Heart left ventricle (tissue), 16 donors: ENCODE data around the gene ITGA2. TPM values are rescaled to one million over a fixed set of nuclear protein-coding genes. Genes with fewer than 3 reads are reported as not detected.
A peak's percentile ranks its signal among the peaks of the same experiment; 100 is the strongest.

ENCODE experiments used
- ATAC-seq, 4 donors: fragments of 200-7000 bp; cut with Tn5 transposase; one replicate each; pipeline ENCODE4 v1.9.1; 2020 to 2022; ENCODE audit warnings: moderate library complexity in 4 of 4, mild to moderate bottlenecking in 3 of 4, moderate number of reproducible peaks in 1 of 4
- DNase-seq, 5 donors: peaks; one replicate each; pipeline ENCODE4 v3.0.0-alpha.2; 2020
- H3K27ac ChIP-seq, 12 donors: fragments of 200-600 bp; sonication (generic) in 4 of 12; one replicate each; pipeline versions ENCODE4 v1.5.0 to v1.8.0; 2016 to 2022; ENCODE audit warnings: mild to moderate bottlenecking in 2 of 12
- H3K27me3 ChIP-seq, 9 donors: fragments of 200-600 bp; sonication (generic) in 2 of 9; one replicate each; pipeline versions ENCODE4 v1.5.1 to v1.8.0; 2016 to 2022; ENCODE audit warnings: mild to moderate bottlenecking in 3 of 9
- H3K36me3 ChIP-seq, 9 donors: fragments of 200-600 bp; sonication (generic) in 2 of 9; one replicate each; pipeline versions ENCODE4 v1.5.0 to v1.8.0; 2018 to 2022; ENCODE audit warnings: mild to moderate bottlenecking in 2 of 9
- H3K4me1 ChIP-seq, 12 donors: fragments of 200-600 bp; sonication (generic) in 4 of 12; one replicate each; pipeline versions ENCODE4 v1.5.0 to v1.8.0; 2016 to 2022; ENCODE audit warnings: mild to moderate bottlenecking in 3 of 12
- H3K4me3 ChIP-seq, 12 donors: fragments of 200-600 bp; sonication (generic) in 4 of 12; one replicate each; pipeline versions ENCODE4 v1.5.0 to v1.8.0; 2017 to 2022; ENCODE audit warnings: mild to moderate bottlenecking in 9 of 12, moderate library complexity in 4 of 12
- H3K9me3 ChIP-seq, 12 donors: fragments of 200-600 bp; sonication (generic) in 4 of 12; one replicate each; pipeline versions ENCODE4 v1.5.0 to v1.8.0; 2016 to 2022; ENCODE audit warnings: mild to moderate bottlenecking in 1 of 12
- CTCF ChIP-seq, 12 donors: fragments of 200-600 bp; sonication (generic) in 4 of 12; IDR thresholded peaks; one replicate each; pipeline versions ENCODE4 v1.5.0 to v1.8.0; 2018 to 2022; ENCODE audit warnings: antibody characterized with exemption in 12 of 12, mild to moderate bottlenecking in 5 of 12
- POLR2A ChIP-seq, 2 donors: fragments of 450-650 bp; IDR thresholded peaks; one replicate each; pipeline ENCODE4 v1.6.1; 2017; ENCODE audit warnings: antibody characterized with exemption in 2 of 2, mild to moderate bottlenecking in 2 of 2, moderate library complexity in 2 of 2
- WGBS, 4 donors: extraction: QIAGEN DNeasy Blood & Tissue Kit in 2 of 4; methylation state at CpG; one replicate each; pipeline versions ENCODE4 v1.1.5 to v1.1.7; 2013 to 2018; 5-methylcytosine and 5-hydroxymethylcytosine counted together
- intact Hi-C, 10 donors: fragments of 100-400 bp; cut with DNase I; formaldehyde crosslinking; loops; one replicate each; pipeline versions ENCODE4 v1.11.1 to v1.14.2; 2022
- polyA plus RNA-seq, 2 donors: library from polyadenylated mRNA; stranded (reverse); fragments of 200-250 nt; gene quantifications; one replicate each; pipeline ENCODE4 v1.2.3, GENCODE V29; 2013
- total RNA-seq, 9 donors: library from RNA; depleted of rRNA in 2 of 9; stranded (reverse); fragments of >200 nt in 2 of 9; fragmentation: NEBNext Ultra II Directional in 3 of 9; extraction: Animal tissue kit (Norgen Biotek cat#: 25700) in 3 of 9; gene quantifications; one replicate each; pipeline versions ENCODE4 v1.1.0 to v1.2.4, GENCODE V29; 2016 to 2023
- donor health status: ischemic (EF 13 %, LVEDD 7.1; RV severe dilation, severe dysfunction).
- donor health status: healthy with polysubstance abuse.
- donor health status: DM: no; HTN: yes; CAD: no.
- donor health status: DM: no; HTN: no; CAD: no.
- donor health status: ischemic (EF 25% LVEDD 6.9; RV normal size, moderate dysfunction).
- donor health status: ischemic (EF 25% LVEDD 5.7; RV mildly dilated, moderate dysfunction).
- donor health status: healthy.
- donor health status: DM: yes; HTN: yes; CAD: no.
- donor health status: ischemic (EF 35%, LVEDD 5.7; RV mildly dilated, moderate dysfunction).
- donor health status: nonischemic (EF 11% LVEDD 7.7; RV severe dilation, severe dysfunction).
- donor health status: DM: yes; HTN: yes; CAD: no.
- donor health status: PGD.
- donor health status: ischemic (EF 29% LVEDD 5.4; RV normal size, mild dysfunction).
- donor health status: nonischemic (EF 23%, LVEDD 6.1; RV moderate dilation, normal function).

Gene ITGA2
- total and polyA plus RNA-seq, 11 donors, result 0.23 to 10.7 (median 1.00) TPM

- Histone ChIP-seq H3K4me1 (peaks cover 0 to 22% (median 10%) of the 10 kb centered on the region in 12 donors), H3K27ac (peak overlapping the region in 6 of 12 donors; percentile 9 to 45 (median 18)), H3K9me3 (no peaks in the 10 kb centered on the region), H3K36me3 (no peaks in the 10 kb centered on the region), H3K4me3 (peak overlapping the region; percentile 27 to 74 (median 62)), H3K27me3 (peaks cover 0 to 9% (median 0%) of the 10 kb centered on the region in 9 donors)
- TF ChIP-seq CTCF (IDR thresholded peaks at IDR 0.05), result no peak
- TF ChIP-seq POLR2A (IDR thresholded peaks at IDR 0.05), result no peak
- intact Hi-C loops, result loop anchor here in 2 of 10 donors (5.0 to 10.0 kb wide), 2 partner anchors 39 to 46 kb away; no protein-coding TSS in a partner anchor
- WGBS, 4 donors, result 12 to 21% (median 18%) methylated on average over 14 to 16 of the region's 16 CpGs
- no peak for DNase-seq
- ATAC-seq, result peak in 2 of 4 donors; percentile 32 to 47
Observed at GRCh38 chr5:52988335-52989024, 672 bp upstream of the ITGA2 start.

- peaks cover 0 to 22% (median 10%) of the 10 kb centered on the region in 12 donors for H3K4me1 ChIP-seq
- intact Hi-C loops, result loop anchor here in 3 of 10 donors (5.0 to 10.0 kb wide), 3 partner anchors 37 to 45 kb away; no protein-coding TSS in a partner anchor
- H3K36me3 ChIP-seq, result no peaks in the 10 kb centered on the region
Observed at GRCh38 chr5:52989781-52990527, 802 bp downstream of the ITGA2 start.

GRCh38 chr5:52990528-52990925, 1.4 kb downstream of the ITGA2 start:
- peak overlapping the region in 1 of 12 donors; percentile 46 for H3K27ac ChIP-seq
- 57 to 75% (median 67%) methylated on average over 4 of the region's 4 CpGs for WGBS, 4 donors
- no peaks in the 10 kb centered on the region for H3K9me3 ChIP-seq
- peaks cover 0 to 10% (median 0%) of the 10 kb centered on the region in 9 donors for H3K27me3 ChIP-seq
- intact Hi-C loops, result loop anchor here in 1 of 10 donors (5.0 kb wide), 1 partner anchor 38 kb away; no protein-coding TSS in a partner anchor
- H3K4me3 ChIP-seq, result peak overlapping the region in 8 of 12 donors; percentile 54 to 74 (median 63)
- ATAC-seq, result no peak
- no peaks in the 10 kb centered on the region for H3K36me3 ChIP-seq
- peaks cover 0 to 22% (median 10%) of the 10 kb centered on the region in 12 donors for H3K4me1 ChIP-seq
- no peak for DNase-seq
- TF ChIP-seq POLR2A (IDR thresholded peaks at IDR 0.05) (no peak), CTCF (IDR thresholded peaks at IDR 0.05) (no peak)

More at GRCh38 chr5:52989781-52990527, 802 bp downstream of the ITGA2 start:
- H3K9me3 ChIP-seq, result no peaks in the 10 kb centered on the region
- peak overlapping the region; percentile 27 to 74 (median 62) for H3K4me3 ChIP-seq
- peak; percentile 26 to 58 (median 36) for DNase-seq
- peaks cover 0 to 9% (median 0%) of the 10 kb centered on the region in 9 donors for H3K27me3 ChIP-seq
- H3K27ac ChIP-seq, result peak overlapping the region in 3 of 12 donors; percentile 33 to 46 (median 45)
- peak; percentile 41 to 83 (median 70) for ATAC-seq
- 6 to 14% (median 6%) methylated on average over 20 to 27 of the region's 27 CpGs for WGBS, 4 donors
- TF ChIP-seq POLR2A (IDR thresholded peaks at IDR 0.05) (no peak), CTCF (IDR thresholded peaks at IDR 0.05) (peak in 7 of 12 donors; percentile 25 to 43 (median 38))
